ENCODE data around the gene EVPLL.
"Not testable (repeated sequence)": the region's sequence is repeated elsewhere in the genome, so short reads cannot be mapped to it uniquely, and the experiment has no call there.

Gene EVPLL

DNA sequence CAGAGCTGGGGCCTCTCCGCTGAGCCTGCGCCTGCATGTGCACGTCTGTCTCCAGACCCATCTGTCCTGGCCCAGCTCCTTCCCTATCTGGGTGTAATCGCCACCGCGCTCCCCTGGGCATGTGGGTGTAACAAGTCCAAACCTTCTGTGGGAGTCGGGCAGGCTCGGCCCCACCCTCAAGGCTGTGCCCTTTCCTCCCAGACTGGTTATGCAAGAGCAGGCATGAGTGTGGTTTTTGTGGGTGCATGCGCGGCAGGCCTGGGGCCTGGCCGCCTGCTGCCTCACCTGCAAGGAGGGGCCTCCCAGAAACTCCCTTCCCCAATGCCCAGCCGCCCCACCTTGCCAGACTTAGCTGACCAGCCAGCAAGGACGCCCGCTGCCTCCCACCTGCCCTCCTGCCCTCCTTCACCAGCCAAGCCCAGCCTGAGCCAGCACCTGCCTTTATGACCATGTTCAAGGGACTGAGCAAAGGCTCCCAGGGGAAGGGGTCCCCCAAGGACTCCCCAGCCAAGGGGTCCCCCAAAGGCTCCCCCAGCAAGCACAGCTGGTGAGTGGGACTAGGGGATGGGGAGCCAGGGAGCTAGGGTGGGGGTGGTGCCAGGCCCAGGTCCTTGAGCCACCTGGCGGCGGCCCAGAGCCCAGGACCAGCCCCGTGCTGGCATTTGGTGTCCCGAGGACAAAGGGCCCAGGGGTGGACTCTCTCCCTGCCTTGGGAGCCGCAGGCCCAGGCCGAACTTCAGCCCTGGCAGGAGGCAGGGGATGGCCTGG is at the start of gene EVPLL:
TSS of gene EVPLL (plus strand) at position 342 of the 768 bp plus-strand sequence. CDS start 3,160 bp downstream, outside the sequence.
- no peak for DNase-seq

DNA sequence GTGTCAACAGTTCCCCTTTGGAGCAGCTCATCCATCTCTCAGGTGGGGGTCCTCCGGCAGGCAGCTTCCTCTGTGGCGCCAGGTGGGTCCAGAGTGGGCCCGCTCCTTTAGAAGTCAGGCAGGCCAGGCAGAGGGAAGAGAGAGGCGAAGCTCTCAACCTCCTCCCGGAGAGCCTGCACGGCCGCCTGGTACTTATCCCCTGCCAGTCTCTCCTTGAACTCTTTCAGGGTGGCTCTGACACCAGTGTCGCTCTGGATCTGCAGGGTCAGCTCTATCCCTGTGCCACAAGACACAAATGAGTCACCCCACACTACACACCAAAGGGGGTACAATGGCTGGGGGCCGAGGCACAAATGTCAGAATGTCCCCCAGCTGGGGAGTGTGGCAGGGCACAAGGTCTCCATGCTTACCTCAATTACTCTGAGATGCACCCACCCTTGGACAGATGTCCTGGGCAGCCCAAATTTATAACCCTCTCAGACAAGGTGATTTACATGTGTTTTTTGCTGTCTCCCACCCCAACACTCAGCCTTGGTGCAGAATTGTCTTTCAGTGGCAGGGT is 48.9 kb upstream of the EVPLL start:
- DNase-seq = no peak

DNA sequence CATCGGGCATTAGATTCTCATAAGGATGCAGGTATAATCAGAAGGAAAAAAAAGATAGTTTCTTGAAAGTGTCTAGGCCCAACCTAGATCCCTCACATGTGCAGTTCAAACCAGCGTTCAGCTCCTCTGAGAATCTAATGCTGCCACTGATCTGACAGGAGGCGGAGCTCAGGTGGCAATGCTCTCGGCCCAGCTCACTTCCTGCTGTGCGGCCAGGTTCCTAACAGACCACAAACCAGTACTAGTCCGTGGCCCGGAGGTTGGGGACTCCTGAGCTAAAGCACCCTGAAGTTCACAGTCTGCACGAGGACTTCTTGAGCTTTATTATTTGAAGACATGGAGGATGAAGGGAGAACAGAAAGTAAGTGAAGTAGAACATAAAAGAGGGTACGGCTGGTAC is 45.7 kb upstream of the EVPLL start:
- DNase-seq = peak; percentile 14

DNA sequence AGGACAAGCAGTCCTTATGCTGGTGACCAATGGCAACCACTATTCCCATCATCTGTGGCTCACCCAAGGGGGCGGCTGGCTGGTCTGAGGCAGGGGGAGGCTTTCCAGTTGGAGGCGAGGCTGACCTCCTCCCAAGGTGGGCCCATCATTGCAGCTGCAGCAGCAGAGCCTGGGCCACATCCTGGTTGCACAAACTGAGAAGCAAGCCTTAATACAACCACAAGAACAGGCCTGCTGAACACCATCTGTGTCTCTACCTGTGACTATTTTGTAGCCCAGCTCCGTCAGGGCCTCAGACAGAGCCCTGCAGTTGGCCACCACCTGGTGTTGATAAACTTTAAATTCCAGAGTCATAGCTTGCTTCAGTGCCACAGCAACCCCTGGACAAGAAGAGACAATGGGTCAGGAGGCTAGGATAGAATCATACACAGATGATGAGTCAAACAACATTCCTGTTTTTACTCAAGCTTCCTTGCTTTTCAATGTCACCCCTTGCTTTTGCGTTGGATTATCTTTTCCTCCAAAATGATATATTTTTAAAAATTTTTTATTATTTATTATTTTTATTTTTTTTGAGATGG is 44.6 kb upstream of the EVPLL start:
- no peak for DNase-seq

DNA sequence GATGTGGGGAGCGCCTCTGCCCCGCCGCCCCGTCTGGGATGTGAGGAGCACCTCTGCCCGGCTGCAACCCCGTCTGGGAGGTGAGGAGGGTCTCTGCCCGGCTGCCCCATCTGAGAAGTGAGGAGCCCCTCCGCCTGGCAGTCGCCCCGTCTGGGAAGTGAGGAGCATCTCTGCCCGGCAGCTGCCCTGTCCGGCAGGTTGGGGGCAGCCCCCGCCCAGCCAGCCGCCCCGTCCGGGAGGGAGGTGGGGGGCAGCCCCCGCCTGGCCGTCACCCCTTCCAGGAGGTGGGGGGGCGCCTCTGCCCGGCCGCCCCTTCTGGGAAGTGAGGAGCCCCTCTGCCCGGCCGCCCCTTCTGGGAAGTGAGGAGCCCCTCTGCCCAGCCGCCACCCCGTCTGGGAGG is 39.4 kb upstream of the EVPLL start:
- not testable (repeated sequence) for DNase-seq

DNA sequence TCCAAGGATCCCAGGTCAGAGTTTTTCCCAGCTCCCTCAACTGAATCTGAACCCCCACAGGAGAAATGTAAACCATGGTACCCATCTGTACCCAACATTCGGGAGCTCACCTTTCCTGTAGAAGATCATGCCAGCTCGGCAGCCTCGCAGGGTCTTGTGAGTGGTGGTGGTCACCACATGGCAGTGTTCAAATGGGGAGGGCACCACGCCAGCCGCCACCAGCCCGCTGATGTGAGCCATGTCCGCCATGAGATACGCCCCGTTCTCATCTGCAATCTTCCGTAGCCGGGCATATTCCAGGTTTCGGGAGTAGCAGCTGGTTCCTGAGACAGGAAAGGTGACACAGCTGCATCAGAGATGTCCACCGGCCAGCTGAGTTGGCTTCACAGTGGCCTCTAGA is 37.6 kb upstream of the EVPLL start:
- no peak for DNase-seq

DNA sequence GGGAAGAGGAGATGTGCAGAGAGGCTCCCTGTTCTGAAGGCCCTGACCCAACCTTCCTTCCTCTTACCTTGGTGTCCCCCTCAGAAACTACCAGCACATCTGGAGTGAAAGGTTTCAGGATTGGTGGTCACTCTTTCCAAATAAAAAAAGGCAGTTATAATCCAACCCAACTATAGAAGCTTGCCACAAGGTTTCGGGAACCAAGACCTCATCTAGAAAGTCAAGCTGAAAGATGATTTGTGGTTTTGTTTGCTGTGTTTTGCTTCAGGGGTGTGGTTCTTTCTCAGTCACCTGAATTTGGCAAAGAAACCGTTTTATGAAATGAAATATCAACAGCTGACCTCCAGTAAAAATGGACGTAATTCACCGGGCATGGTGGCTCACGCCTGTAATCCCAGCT is 33.6 kb upstream of the EVPLL start:
- no peak for DNase-seq

DNA sequence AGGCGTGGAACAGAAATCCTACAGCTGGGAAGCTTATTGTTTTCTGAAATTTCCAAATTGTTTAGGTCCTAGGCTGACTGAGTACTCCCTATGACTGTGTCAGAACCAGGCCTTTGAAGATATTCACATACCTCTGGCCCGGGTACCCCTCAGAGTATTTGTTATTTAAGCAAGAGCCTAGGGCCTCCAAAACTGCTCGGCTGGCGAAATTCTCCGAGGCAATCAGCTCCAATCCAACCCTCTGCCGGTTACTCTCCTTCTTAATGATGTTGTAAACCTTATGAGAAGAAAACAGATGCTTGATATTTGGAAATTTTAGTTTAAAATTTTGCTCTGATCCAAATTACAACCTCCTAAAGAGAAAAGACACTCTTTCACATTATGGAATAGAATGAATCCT is 24.0 kb upstream of the EVPLL start:
- no peak for DNase-seq

DNA sequence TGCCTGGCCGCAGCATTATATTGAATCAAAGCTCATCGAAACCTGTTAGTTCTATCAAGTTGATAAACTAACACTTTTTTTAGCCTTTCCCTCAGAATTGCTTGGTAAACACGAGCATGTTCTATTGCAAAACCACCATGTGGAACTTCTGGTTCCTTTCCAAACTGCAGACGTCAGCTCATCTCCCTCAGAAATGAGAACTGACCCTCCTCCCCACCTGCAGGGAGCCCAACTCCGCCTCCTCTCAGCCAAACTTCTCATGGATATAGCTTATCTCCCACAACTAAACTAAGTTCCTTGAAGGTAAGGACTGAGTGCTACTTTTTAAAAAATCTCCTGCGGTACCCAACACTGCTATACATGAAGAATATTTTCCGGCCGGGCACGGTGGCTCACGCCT is 21.0 kb upstream of the EVPLL start:
- no peak for DNase-seq

DNA sequence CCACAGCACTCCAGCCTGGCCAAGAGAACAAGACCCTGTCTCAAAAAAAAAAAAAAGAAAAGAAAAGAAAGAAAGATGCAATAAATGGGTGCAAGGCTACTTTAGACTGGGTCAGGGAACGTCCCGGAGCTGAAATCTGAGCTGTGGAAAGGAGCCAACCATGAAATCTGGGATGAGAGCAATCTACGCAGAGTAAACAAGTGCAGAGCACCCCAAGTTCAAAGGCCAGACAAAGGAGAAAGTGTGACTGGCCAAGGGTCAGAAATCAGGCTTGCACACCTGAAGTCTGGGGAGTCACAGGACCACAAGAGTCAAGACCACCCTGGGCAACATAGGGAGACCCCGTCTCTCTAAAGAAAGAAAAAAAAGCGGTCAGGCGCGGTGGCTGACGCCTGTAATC is 17.1 kb upstream of the EVPLL start:
- DNase-seq = no peak

DNA sequence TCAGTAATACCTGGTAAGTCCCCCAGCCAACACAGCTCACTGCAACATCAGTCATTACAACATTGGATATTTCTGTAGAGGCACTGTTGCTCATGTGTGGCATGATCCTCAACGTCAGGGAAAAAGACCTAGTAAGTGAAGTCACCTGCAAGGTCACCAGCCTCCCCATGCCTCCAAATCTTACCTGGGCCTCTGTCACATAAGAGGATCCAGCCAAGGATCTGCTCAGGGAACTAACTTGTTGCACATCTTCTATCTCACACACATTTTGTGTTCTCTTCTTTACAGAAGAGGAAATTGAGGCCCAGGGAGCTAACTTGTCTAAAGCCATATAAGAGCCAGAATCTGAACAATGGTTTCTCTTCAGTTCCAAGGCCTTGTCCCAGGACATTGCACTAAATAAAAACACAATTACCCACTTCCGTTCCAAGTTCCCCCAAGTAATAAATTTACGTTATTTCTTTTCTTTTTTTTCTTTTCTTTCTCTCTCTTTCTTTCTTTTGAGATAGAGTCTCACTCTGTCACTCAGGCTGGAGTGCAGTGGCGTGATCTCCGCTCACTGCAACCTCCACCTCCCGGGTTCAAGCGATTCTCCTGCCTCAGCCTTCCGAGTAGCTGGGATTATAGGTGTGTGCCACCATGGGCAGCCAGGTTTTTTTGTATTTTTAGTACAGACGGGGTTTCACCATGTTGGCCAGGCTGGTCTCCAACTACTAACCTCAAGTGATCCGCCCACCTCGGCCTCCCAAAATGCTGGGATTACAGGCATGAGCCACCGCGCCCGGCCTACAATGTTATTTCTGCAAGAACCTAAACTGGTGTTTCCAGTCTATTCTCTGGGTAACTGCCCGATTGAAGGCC is 15.5 kb upstream of the EVPLL start:
- no peak for DNase-seq

DNA sequence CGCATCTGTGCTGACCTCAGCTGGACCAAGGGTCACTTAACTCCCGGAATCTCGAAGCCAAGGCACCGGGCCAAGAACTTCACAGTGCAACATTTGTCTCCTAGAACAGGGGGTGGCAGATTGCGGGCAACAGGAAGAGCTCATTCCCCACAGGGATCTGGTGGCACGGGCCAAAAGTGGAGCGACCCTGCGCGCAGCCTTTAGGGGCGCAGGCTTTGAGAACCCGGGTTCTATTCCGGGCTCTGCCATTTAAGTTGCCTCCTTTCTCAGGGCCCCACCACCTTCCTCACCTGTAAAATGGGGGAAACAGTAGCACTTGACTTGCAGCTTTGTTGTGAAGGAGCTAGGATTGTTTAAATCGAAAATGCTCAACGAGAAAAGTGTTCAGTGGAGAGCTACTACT is 14.9 kb upstream of the EVPLL start:
- DNase-seq = peak; percentile 19

DNA sequence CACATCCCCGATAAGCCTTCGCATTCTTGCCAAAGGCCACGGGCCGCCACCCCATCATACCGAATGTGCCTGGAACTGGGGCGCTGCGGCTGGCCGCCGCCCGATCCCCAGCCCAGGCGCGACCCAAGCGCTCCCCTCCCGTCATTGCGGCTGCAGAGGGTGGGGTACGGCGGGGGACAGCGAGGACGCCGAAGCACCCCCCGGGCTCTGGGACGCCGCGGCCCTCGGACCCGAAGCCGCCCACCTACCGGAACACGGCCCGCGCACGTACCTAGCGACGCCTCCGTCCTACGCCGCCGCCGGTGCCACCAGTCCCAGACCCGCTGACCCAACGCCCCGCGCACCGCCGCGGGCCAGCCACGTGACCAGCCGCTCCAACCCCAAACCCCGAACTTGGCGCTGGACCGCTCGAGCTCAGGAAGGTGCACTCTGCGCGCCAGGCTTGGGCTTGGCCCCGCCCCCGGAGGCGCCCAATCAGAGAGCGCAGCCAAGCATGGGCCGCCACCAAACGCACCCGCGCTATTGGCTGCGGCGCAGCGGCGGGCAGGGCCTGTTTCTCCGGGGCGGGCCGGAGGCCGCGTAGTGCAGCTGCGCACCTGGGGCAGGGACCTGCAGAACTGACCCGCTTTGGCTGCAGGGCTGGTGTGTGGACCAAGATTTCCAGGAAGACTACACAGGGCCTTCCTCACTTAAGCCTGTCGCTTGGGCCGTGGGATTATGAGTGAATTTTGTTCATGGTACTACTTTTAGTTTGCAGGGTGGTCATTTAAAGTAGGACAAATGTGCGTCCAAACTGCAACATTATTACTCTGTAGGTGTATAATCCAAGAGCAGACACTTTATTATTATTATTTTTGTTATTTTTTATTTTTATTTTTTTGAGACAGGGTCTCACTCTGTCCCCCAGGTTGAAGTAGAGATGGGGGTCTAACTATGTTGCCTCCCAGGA is 14.2 kb upstream of the EVPLL start, which contains the start of gene SHMT1:
TSS of gene SHMT1 (minus strand) at position 450 of the 949 bp plus-strand sequence. CDS start 7,569 bp downstream, outside the sequence.
- DNase-seq = peak; percentile 94

DNA sequence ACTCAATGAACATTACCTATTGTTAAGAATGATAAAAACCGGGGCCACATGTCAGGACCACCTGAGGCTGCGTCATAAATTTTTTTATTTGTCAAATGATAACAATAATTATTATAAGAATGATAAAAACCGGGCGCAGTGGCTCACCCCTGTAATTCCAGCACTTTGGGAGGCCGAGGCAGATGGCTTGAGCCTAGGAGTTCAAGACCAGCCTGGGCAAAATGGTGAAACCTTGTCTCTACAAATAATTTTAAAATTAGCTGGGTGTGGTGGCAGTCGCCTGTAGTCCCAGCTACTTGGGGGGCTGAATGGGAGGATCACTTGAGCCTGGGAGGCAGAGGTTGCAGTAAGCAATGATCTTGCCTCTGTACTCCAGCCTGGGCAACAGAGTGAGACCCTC is 13.4 kb upstream of the EVPLL start:
- no peak for DNase-seq

DNA sequence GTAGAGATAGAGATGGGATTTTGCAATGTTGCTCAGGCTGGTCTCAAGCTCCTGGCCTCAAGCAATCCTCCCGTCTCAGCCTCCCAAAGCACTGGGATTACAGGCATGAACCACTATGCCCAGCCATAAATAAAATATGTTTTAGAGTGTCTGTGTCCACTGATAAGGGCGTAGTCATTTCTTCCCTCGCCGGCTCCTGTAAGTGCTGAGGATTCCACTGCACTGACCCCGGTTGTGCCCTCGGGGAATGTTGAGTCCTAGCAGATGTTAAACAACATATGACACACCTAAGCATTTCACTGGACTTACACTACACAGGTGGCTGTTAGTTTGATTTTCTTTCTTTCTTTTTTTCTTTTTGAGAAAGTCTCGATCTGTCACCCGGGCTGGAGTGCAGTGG is 8.6 kb upstream of the EVPLL start:
- no peak for DNase-seq

DNA sequence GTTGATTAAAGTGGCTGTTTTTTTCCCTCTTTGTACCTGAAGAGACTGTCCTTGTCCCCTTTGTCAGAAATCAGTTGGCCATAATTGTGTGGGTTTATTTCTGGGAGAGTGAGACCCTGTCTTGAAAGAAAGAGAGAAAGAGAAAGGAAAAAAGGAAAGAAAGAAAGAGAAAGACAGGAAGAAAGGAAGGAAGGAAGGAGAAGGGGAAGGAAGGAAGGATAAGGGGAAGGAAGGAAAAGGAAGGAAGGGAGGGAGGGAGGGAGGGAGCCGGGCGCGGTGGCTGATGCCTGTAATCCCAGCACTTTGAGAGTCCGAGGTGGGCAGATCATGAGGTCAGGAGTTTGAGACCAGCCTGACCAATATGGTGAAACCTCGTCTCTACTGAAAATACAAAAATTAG is 6.8 kb upstream of the EVPLL start:
- DNase-seq = no peak

DNA sequence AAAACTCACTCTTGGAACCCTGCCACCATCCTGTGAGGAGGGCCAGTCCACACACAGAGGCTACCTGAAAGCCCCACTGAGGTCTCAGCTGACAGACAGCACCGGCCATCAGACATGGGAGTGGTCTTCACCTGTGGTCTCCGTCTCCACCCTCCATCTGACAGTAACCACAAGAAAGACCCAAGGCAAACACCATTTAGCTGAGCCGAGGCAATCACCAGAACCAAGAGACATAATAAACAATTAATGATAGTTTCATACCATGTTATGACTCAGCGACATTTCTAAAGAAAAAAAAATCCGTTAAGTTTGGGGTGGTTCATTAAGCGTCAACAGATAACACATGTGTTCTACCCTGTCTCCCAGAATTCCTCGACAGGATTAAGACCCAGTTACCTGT is 6.1 kb upstream of the EVPLL start:
- DNase-seq = no peak

DNA sequence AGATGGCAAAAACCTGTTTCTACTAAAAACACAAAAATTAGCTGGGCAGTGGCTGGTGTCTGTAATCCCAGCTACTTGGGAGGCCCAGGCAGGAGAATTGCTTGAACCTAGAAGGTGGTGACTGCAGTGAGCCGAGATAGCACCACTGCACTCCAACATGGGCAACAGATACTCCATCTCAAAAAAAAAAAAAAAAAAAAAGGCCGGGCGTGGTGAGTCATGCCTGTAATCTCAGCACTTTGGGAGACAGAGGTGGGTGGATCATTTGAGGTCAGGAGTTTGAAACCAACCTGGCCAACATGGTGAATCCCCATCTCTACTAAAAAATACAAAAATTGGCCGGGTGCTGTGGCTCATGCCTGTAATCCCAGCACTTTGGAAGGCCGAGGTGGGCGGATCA is 4.4 kb upstream of the EVPLL start:
- not testable (repeated sequence) for DNase-seq

DNA sequence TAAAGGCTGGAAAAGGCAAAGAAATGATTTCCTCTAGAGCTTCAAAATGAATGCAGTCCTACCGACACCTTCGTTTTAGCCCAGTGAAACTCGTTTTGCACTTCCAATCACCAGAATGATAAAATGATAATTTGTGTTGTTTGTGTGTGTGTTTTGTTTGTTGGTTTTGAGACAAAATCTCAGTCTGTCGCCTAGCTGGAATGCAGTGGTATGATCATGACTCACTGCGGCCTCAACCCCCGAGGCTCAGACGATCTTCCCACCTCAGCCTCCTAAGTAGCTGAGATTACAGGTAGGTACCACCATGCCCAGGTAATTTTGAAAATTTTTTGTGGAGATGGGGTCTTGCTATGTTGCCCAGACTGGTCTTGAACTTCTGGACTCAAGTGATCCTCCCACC is 3.4 kb upstream of the EVPLL start:
- no peak for DNase-seq

DNA sequence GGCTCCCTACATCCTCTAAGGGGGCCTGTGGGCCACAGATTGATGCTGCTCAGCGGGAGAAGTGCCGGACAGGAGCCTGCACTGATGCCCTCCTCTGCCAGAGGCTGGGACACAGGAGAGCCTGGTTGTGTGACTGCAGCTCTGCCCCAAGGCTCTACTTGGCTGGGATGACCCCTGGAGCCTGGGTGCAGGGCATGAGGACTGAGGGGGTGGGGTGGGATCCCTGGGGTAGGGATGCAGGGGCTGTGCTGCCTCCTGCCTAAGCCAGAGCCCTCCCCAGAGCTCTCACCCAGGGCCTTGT is 577 bp downstream of the EVPLL start:
- no peak for DNase-seq

DNA sequence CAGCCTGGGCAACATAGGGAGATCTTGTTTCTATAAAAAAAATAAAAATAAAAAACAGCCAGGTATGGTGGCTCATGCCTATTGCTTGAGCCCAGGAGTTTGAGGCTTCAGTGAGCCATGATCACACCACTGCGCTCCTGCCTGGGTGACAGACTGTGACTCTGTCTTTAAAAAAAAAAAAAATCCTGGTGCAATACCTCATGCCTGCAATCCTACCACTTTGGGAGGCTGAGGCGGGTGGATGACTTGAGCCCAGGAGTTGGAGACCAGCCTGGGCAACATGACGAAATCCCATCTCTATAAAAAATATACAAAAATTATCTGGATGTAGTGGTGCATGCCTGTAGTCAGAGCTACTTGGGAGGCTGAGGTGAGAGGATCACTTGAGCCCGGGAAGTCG is 1.0 kb downstream of the EVPLL start:
- not testable (repeated sequence) for DNase-seq
